IPS-11a (cell line): ENCODE measurements around the gene SYNDIG1.

ENCODE experiments used
- H3K4me3 ChIP-seq: one replicate; pipeline ENCODE4 v1.5.1; 2013; ENCODE audit warnings: low read depth, low read length, control low read depth

The SYNDIG1 gene

GRCh38 chr20:24668791-24669190 lies 199.4 kb downstream of the SYNDIG1 start:
- no peak overlapping the region for H3K4me3 ChIP-seq

- H3K4me3 ChIP-seq: no peak overlapping the region
These were observed 200.3 kb downstream of the SYNDIG1 start for GRCh38 chr20:24669701-24670100.

- no peak overlapping the region for H3K4me3 ChIP-seq
These were observed 201.0 kb downstream of the SYNDIG1 start for GRCh38 chr20:24670341-24670872.

GRCh38 chr20:24670981-24671380 lies 201.6 kb downstream of the SYNDIG1 start:
- H3K4me3 ChIP-seq: no peak overlapping the region

- no peak overlapping the region for H3K4me3 ChIP-seq
These were observed 202.9 kb downstream of the SYNDIG1 start for GRCh38 chr20:24672181-24672880.

- no peak overlapping the region for H3K4me3 ChIP-seq
These were observed 203.7 kb downstream of the SYNDIG1 start for GRCh38 chr20:24672886-24673677.

GRCh38 chr20:24673678-24674570 lies 204.5 kb downstream of the SYNDIG1 start:
- no peak overlapping the region for H3K4me3 ChIP-seq

- no peak overlapping the region for H3K4me3 ChIP-seq
These were observed 205.6 kb downstream of the SYNDIG1 start for GRCh38 chr20:24674921-24675605.

GRCh38 chr20:24675651-24676352 lies 206.4 kb downstream of the SYNDIG1 start:
- no peak overlapping the region for H3K4me3 ChIP-seq

GRCh38 chr20:24676353-24676977 lies 207.0 kb downstream of the SYNDIG1 start:
- no peak overlapping the region for H3K4me3 ChIP-seq

GRCh38 chr20:24676978-24677370 lies 207.5 kb downstream of the SYNDIG1 start:
- H3K4me3 ChIP-seq: no peak overlapping the region

- H3K4me3 ChIP-seq: no peak overlapping the region
These were observed 208.3 kb downstream of the SYNDIG1 start for GRCh38 chr20:24677626-24678315.

- H3K4me3 ChIP-seq: no peak overlapping the region
These were observed 209.1 kb downstream of the SYNDIG1 start for GRCh38 chr20:24678351-24679106.

GRCh38 chr20:24679448-24680047 lies 210.1 kb downstream of the SYNDIG1 start:
- H3K4me3 ChIP-seq: no peak overlapping the region

- no peak overlapping the region for H3K4me3 ChIP-seq
These were observed 212.4 kb downstream of the SYNDIG1 start for GRCh38 chr20:24681634-24682495.

GRCh38 chr20:24682496-24682985 lies 213.1 kb downstream of the SYNDIG1 start:
- H3K4me3 ChIP-seq: no peak overlapping the region

- H3K4me3 ChIP-seq: no peak overlapping the region
These were observed 214.2 kb downstream of the SYNDIG1 start for GRCh38 chr20:24683676-24684075.
